HCT116 (cell line): Measurements from ENCODE around the gene ATP4A. TPM values are rescaled to one million over a fixed set of nuclear protein-coding genes. Genes with fewer than 3 reads are reported as not detected.

Experiments
- ATAC-seq: fragments of 200-7000 bp; cut with Tn5 transposase; 2 replicates; pipeline ENCODE4 v1.9.1; 2020; ENCODE audit warnings: mild to moderate bottlenecking, moderate library complexity
- BruUV-seq: library from RNA; stranded (reverse); fragments of 400-500 nt; replicated peaks from 2 replicates; lab custom pipeline; 2021; lab: Mats Ljungman, UMichigan
- CTCF ChIA-PET: fragments of 300-600 bp; sonication (Branson Sonifier 250); formaldehyde crosslinking; loops from one replicate; lab custom pipeline; 2021; ENCODE audit warnings: antibody characterized with exemption; lab: Charles Lee
- POLR2A ChIA-PET: fragments of 300-600, 350-600 bp; sonication (Branson Sonifier 250); formaldehyde crosslinking; loops from one replicate; lab custom pipeline; 2021; ENCODE audit warnings: antibody characterized with exemption; lab: Charles Lee
- RAD21 ChIA-PET, 2 experiments: fragments of 300-600 bp; sonication (Branson Sonifier 250); formaldehyde crosslinking; loops; one replicate each; lab custom pipeline; 2023; ENCODE audit warnings: low total read pairs in 2 of 2; ENCODE audit not compliant: uncharacterized antibody in 2 of 2, unreplicated experiment in 2 of 2, low non-redundant PET in 1 of 2; lab: Charles Lee
- DNase-seq: peaks from one replicate; pipeline ENCODE4 v3.0.0-alpha.2; 2010; ENCODE audit warnings: low read depth, low spot score
- H2AFZ ChIP-seq: fragments of 200-600 bp; shearing (Covaris generic), sonication (generic); 2 replicates; pipeline ENCODE4 v1.6.1; 2017; ENCODE audit warnings: low read depth, mixed run types, mixed read lengths, antibody characterized with exemption, low read length; ENCODE audit not compliant: poor library complexity, severe bottlenecking
- H3K27ac ChIP-seq: 2 replicates; pipeline ENCODE4 v1.5.1; 2012; ENCODE audit warnings: low read depth, low read length
- H3K27me3 ChIP-seq: fragments of 200-600 bp; sonication (generic); 2 replicates; pipeline ENCODE4 v1.6.1; 2016; ENCODE audit warnings: mixed run types, low read length, mixed read lengths; ENCODE audit not compliant: insufficient read depth
- H3K36me3 ChIP-seq, 2 experiments: fragments of 200-500 bp in 1 of 2; fragments of 200-600 bp in 1 of 2; sonication (Bioruptor generic) in 1 of 2; sonication (generic) in 1 of 2; 2 replicates each; pipeline versions ENCODE4 v1.5.1 to v1.6.1; 2014 to 2016; ENCODE audit warnings: low read length in 2 of 2, inconsistent platforms in 1 of 2, mixed read lengths in 1 of 2, mixed run types in 1 of 2; ENCODE audit not compliant: insufficient read depth in 2 of 2, control insufficient read depth in 1 of 2
- H3K4me1 ChIP-seq, 2 experiments: fragments of 200-600 bp in 1 of 2; sonication (generic) in 1 of 2; 2 replicates each; pipeline versions ENCODE4 v1.5.1 to v1.6.1; 2012 to 2017; ENCODE audit warnings: low read length in 2 of 2, inconsistent platforms in 1 of 2, mild to moderate bottlenecking in 1 of 2, mixed read lengths in 1 of 2, mixed run types in 1 of 2, moderate library complexity in 1 of 2; ENCODE audit not compliant: insufficient read depth in 2 of 2, control insufficient read depth in 1 of 2
- H3K4me2 ChIP-seq: fragments of 200-600 bp; sonication (generic); 2 replicates; pipeline ENCODE4 v1.6.1; 2017; ENCODE audit warnings: mixed run types, low read length, mixed read lengths
- H3K4me3 ChIP-seq, 2 experiments: fragments of 200-600 bp in 1 of 2; sonication (generic) in 1 of 2; replicated peaks in 1 of 2; 2 replicates each; pipeline ENCODE4 v1.5.1; 2011 to 2016; ENCODE audit warnings: low read length in 2 of 2, control low read depth in 1 of 2, low read depth in 1 of 2, mild to moderate bottlenecking in 1 of 2, mixed read lengths in 1 of 2, mixed run types in 1 of 2
- H3K79me2 ChIP-seq: fragments of 200-600 bp; sonication (generic); 2 replicates; pipeline ENCODE4 v1.6.1; 2017; ENCODE audit warnings: mild to moderate bottlenecking, mixed run types, low read length, moderate library complexity, mixed read lengths; ENCODE audit not compliant: insufficient read depth
- H3K9ac ChIP-seq: fragments of 200-600 bp; sonication (generic); 2 replicates; pipeline ENCODE4 v1.6.1; 2016; ENCODE audit warnings: low read length, mixed read lengths
- H3K9me2 ChIP-seq: fragments of 200-600 bp; sonication (generic), shearing (Covaris generic); 2 replicates; pipeline ENCODE4 v1.6.1; 2017; ENCODE audit warnings: mixed run types, mild to moderate bottlenecking, moderate library complexity; ENCODE audit not compliant: insufficient read depth
- H3K9me3 ChIP-seq, 2 experiments: fragments of 200-500 bp in 1 of 2; fragments of 200-600 bp in 1 of 2; sonication (Bioruptor generic) in 1 of 2; sonication (generic) in 1 of 2; 2 replicates each; pipeline ENCODE4 v1.6.1; 2014 to 2017; ENCODE audit warnings: low read length in 2 of 2, mixed read lengths in 2 of 2, inconsistent platforms in 1 of 2, low read depth in 1 of 2, mild to moderate bottlenecking in 1 of 2, mixed run types in 1 of 2, moderate library complexity in 1 of 2; ENCODE audit not compliant: control insufficient read depth in 1 of 2, insufficient read depth in 1 of 2
- H4K20me1 ChIP-seq: fragments of 200-600 bp; sonication (generic), shearing (Covaris generic); 2 replicates; pipeline ENCODE4 v1.6.1; 2017; ENCODE audit warnings: mixed run types, mild to moderate bottlenecking, moderate library complexity; ENCODE audit not compliant: insufficient read depth
- CEBPB ChIP-seq: IDR thresholded peaks from 2 replicates; pipeline ENCODE4 v1.6.1; 2012; ENCODE audit warnings: low read depth
- CTCF ChIP-seq, 3 experiments: fragments of 200-600 bp in 1 of 3; sonication (generic) in 1 of 3; IDR thresholded peaks in 2 of 3; conservative IDR thresholded peaks in 1 of 3; 2 replicates each; pipeline ENCODE4 v1.5.1; 2012 to 2017; ENCODE audit warnings: low read depth in 2 of 3, low read length in 2 of 3, antibody characterized with exemption in 1 of 3, borderline replicate concordance in 1 of 3, control low read depth in 1 of 3, mild to moderate bottlenecking in 1 of 3, mixed read lengths in 1 of 3, mixed run types in 1 of 3, moderate library complexity in 1 of 3; ENCODE audit not compliant: insufficient read depth in 1 of 3
- ELF1 ChIP-seq: IDR thresholded peaks from 2 replicates; pipeline ENCODE4 v1.6.1; 2012; ENCODE audit warnings: low read depth, borderline replicate concordance
- EZH2 ChIP-seq: fragments of 200-600 bp; sonication (generic); IDR thresholded peaks from 2 replicates; pipeline ENCODE4 v1.6.1; 2017; ENCODE audit warnings: antibody characterized with exemption, mixed run types
- EZH2phosphoT487 ChIP-seq: fragments of 200-600 bp; IDR thresholded peaks from 2 replicates; pipeline ENCODE4 v1.6.1; 2018; ENCODE audit warnings: antibody characterized with exemption, borderline replicate concordance
- FOSL1 ChIP-seq: IDR thresholded peaks from 2 replicates; pipeline ENCODE4 v1.6.1; 2012; ENCODE audit warnings: low read depth
- JUND ChIP-seq: IDR thresholded peaks from 2 replicates; pipeline ENCODE4 v1.6.1; 2012
- SIN3A ChIP-seq: IDR thresholded peaks from 2 replicates; pipeline ENCODE4 v1.6.1; 2012; ENCODE audit warnings: low read depth
- TCF7L2 ChIP-seq: IDR thresholded peaks from 2 replicates; pipeline ENCODE4 v1.7.0; 2011; ENCODE audit warnings: borderline replicate concordance, inconsistent platforms; ENCODE audit not compliant: insufficient read depth, insufficient read length; ENCODE audit errors: extremely low read depth
- ZBTB33 ChIP-seq: IDR thresholded peaks from 2 replicates; pipeline ENCODE4 v1.6.1; 2011; ENCODE audit warnings: mild to moderate bottlenecking, low read length, moderate library complexity; ENCODE audit not compliant: insufficient replicate concordance; ENCODE audit errors: extremely low read depth
- ZNF274 ChIP-seq: fragments of 200-500 bp; sonication (Bioruptor generic); IDR thresholded peaks from 2 replicates; pipeline ENCODE4 v1.6.1; 2014; ENCODE audit warnings: mild to moderate bottlenecking, low read depth, low read length, inconsistent platforms
- intact Hi-C: fragments of 100-400 bp; cut with micrococcal nuclease; formaldehyde crosslinking; loops from 2 replicates; pipeline ENCODE4 v1.10.0; 2022
- total RNA-seq: library from RNA; stranded (reverse); gene quantifications from one replicate; pipeline ENCODE4 v1.2.1, GENCODE V29; 2021; ENCODE audit not compliant: unreplicated experiment

The ATP4A gene
- total RNA-seq, 1 experiment from 2014 or later, result 0.27 TPM

- H3K4me2 ChIP-seq, result peak overlapping the region; percentile 57; the same call in 1 of the 2 replicates
- POLR2A ChIA-PET, result interaction anchor here (3.9 kb wide), 1 partner anchor 10 kb away, joined by 22 read pairs; no protein-coding TSS in a partner anchor
- H2AFZ ChIP-seq, result peak overlapping the region; percentile 49
Measured at GRCh38 chr19:35519291-35519690, 44.2 kb downstream of the ATP4A start.

GRCh38 chr19:35518313-35518712 is 45.1 kb downstream of the ATP4A start:
- no peak overlapping the region for H3K4me3 ChIP-seq
- peaks cover 17 to 43% of the 10 kb centered on the region in 2 experiments for H3K4me1 ChIP-seq
- DNase-seq (peak; percentile 19), ATAC-seq (no peak; the same call in 1 of the 2 replicates)
- CTCF ChIA-PET, result no interaction called here
- RAD21 ChIA-PET, result no interaction called here
- H3K9me2 ChIP-seq, result no peaks in the 10 kb centered on the region
- no peak overlapping the region for H3K27ac ChIP-seq
- no TSS peak for BruUV-seq
- peak overlapping the region; percentile 57 for H3K4me2 ChIP-seq
- POLR2A ChIA-PET, result interaction anchor here (3.9 kb wide), 1 partner anchor 9 kb away, joined by 22 read pairs; no protein-coding TSS in a partner anchor
- TF ChIP-seq CEBPB, result no peak
- TF ChIP-seq TCF7L2, result no peak
- TF ChIP-seq CTCF (IDR thresholded peaks at IDR 0.05 in 2 of 3, conservative IDR thresholded peaks at IDR 0.05 in 1 of 3; ENCODE audit: borderline replicate concordance in 1 of 3, insufficient read depth in 1 of 3, low read depth in 2 of 3, low read length in 2 of 3), result no peak
- TF ChIP-seq EZH2phosphoT487, result no peak
- no peak for TF ChIP-seq JUND
- no peak for TF ChIP-seq ZBTB33
- no peak for TF ChIP-seq FOSL1
- no peak overlapping the region for H3K9ac ChIP-seq
- no peaks in the 10 kb centered on the region for H3K9me3 ChIP-seq
- no peaks in the 10 kb centered on the region for H3K79me2 ChIP-seq
- H2AFZ ChIP-seq, result no peak overlapping the region
- intact Hi-C loops, result no loop called here
- no peaks in the 10 kb centered on the region for H3K27me3 ChIP-seq
- no peaks in the 10 kb centered on the region for H4K20me1 ChIP-seq
- H3K36me3 ChIP-seq, result no peaks in the 10 kb centered on the region

More at GRCh38 chr19:35519291-35519690, 44.2 kb downstream of the ATP4A start:
- no peak overlapping the region for H3K27ac ChIP-seq
- ChIA-PET CTCF (interaction anchor here (2.0 kb wide), 1 partner anchor 9 kb away, joined by 9 read pairs; no protein-coding TSS in a partner anchor), RAD21 (no interaction called here)
- no peaks in the 10 kb centered on the region for H3K9me3 ChIP-seq
- no peak overlapping the region for H3K4me3 ChIP-seq
- ATAC-seq (peak; percentile 70), DNase-seq (no peak)
- no peaks in the 10 kb centered on the region for H3K36me3 ChIP-seq
- no peak for TF ChIP-seq ZNF274
- TF ChIP-seq EZH2, result no peak
- TF ChIP-seq ELF1, result no peak
- TF ChIP-seq SIN3A, result no peak
- no peaks in the 10 kb centered on the region for H4K20me1 ChIP-seq
- no TSS peak for BruUV-seq
- H3K27me3 ChIP-seq, result no peaks in the 10 kb centered on the region
- no peaks in the 10 kb centered on the region for H3K79me2 ChIP-seq
- intact Hi-C loops, result no loop called here
- no peak overlapping the region for H3K9ac ChIP-seq
- H3K9me2 ChIP-seq, result no peaks in the 10 kb centered on the region
- peaks cover 10 to 33% of the 10 kb centered on the region in 2 experiments for H3K4me1 ChIP-seq
